Epithelial cell of esophagus (primary cell): Measurements from ENCODE around the gene CLSTN1.
A peak's percentile ranks its signal among the peaks of the same experiment; 100 is the strongest.

Experiments
- DNase-seq: peaks from one replicate; pipeline ENCODE4 v3.0.0; 2010; ENCODE audit warnings: low read depth
- H3K4me3 ChIP-seq: 2 replicates; pipeline ENCODE4 v1.5.1; 2011; ENCODE audit warnings: mild to moderate bottlenecking, low read length, control low read depth
- TF ChIP-seq, protein P1 (sequence below): IDR thresholded peaks from 2 replicates; pipeline ENCODE4 v1.5.1; 2011; ENCODE audit warnings: low read depth, mild to moderate bottlenecking, low read length, control low read depth, inconsistent platforms; ENCODE audit not compliant: insufficient read depth; ENCODE audit errors: missing control alignments

The CLSTN1 gene

DNA sequence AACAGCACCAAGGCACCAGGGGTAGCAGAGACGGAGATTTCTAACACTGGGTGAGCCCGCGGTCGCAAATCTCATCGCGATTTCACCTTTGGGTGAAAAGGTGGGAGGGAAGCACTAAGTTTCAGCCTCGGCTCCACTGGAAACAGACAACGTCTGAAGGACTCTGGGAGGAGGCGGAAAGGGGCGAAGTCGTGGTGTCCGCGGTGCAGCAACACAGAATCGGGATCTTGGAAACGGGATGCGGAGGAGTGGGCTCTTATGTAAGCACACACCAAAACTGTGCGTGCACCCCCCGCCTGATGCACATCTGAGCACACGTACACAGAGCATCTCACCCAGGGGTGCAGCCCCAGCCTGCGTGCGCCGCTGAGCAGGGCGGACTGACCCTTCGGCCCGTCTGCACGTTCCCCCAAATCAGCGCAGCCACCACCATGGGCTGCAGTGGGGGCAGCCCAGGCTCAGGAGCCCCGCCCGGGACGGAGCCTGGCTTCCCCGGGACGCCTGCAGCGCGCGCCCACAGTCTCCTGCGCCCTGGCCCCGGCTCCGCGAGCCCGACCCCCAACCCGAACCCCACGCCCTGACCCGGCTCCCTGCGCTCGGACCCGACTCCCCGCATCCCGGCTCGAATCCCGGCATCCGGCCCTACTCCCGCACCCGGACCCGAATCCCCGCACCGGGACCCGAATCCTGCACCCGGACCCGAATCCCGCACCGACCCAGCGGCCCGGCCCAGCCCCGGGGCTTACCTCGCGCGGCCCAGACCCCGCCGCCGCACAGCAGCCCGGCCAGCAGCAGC is 670 bp downstream of the CLSTN1 start:
- TF ChIP-seq, protein P1, sequence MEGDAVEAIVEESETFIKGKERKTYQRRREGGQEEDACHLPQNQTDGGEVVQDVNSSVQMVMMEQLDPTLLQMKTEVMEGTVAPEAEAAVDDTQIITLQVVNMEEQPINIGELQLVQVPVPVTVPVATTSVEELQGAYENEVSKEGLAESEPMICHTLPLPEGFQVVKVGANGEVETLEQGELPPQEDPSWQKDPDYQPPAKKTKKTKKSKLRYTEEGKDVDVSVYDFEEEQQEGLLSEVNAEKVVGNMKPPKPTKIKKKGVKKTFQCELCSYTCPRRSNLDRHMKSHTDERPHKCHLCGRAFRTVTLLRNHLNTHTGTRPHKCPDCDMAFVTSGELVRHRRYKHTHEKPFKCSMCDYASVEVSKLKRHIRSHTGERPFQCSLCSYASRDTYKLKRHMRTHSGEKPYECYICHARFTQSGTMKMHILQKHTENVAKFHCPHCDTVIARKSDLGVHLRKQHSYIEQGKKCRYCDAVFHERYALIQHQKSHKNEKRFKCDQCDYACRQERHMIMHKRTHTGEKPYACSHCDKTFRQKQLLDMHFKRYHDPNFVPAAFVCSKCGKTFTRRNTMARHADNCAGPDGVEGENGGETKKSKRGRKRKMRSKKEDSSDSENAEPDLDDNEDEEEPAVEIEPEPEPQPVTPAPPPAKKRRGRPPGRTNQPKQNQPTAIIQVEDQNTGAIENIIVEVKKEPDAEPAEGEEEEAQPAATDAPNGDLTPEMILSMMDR: no peak
- H3K4me3 ChIP-seq: peak overlapping the region; percentile 82
- DNase-seq: no peak

DNA sequence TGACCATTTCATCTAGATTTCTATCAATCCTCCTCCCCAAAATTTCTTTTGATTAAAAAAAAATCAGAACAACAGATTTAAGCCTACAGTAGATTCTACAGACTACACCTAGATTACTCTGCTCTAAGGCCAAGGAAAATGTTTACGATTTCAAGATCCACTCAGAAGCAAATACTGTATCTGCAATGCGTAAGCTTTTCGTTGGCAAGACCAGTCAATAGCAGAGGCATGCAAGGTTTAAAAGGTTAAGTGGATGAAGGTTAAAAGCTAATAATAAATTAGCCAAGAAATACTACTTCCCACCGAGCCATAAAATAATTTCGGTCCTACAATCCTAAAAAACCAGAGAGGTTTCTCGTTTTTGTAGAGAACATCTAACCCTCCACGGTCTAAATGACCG is 1.3 kb downstream of the CLSTN1 start:
- DNase-seq: no peak
- TF ChIP-seq, protein P1: no peak
- peak overlapping the region; percentile 82 for H3K4me3 ChIP-seq

DNA sequence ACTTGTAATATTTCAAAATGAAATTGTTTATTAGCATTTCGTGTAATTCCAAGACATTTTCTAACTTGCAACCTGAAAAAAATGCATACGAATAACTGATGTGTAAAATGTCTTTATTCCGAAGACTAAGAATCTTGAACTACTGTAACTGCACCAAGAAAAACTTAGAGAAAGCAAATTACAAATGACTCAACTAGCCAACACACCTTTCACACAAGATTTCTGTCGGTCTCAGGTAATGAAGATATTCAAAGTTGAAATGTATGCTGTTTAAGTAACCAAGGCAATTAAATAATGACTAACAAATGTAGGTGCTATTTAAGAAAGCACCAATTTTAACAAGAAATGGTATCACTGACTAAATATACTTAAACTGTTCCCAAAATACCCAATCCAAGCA is 2.1 kb downstream of the CLSTN1 start:
- no peak for DNase-seq
- peak overlapping the region; percentile 82 for H3K4me3 ChIP-seq
- TF ChIP-seq, protein P1: no peak

DNA sequence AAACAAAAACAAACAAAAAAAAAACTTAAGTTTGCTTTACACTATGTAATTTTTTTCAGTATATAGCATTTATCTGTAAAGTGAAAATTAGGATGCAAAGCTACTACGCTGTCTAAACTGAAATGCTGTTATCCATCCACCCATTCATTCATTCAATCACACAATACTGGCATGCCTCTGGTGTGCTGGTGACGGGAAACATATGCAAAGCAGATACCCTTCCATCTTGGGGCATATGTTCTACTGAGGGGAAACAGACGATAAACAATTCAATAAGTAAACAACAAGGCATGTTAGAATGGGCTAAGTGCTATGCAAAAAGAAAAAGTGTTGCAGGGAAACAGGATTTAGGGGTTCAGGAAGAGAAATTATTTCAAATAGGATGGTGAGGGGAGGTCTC is 3.2 kb downstream of the CLSTN1 start:
- no peak overlapping the region for H3K4me3 ChIP-seq
- TF ChIP-seq, protein P1: no peak
- no peak for DNase-seq

DNA sequence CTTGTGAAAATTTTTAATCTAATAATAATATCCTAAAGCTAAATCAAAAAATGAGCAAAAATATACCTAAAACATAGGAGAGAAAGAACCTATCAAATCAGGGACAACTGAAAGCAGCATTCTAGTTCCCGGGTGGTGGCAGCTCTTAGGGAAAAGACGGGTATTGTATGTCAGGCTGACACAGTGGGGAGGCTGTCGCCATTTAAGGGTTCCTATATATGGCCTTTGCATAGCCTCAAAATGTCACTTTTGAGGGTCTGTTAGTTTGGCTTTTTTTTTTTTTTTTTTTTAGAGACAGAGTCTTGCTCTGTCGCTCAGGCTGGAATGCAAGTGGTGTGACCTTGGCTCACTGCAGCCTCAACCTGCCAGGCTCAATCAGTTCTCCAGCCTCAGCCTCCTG is 6.0 kb downstream of the CLSTN1 start:
- TF ChIP-seq, protein P1: no peak
- DNase-seq: no peak
- H3K4me3 ChIP-seq: no peak overlapping the region

DNA sequence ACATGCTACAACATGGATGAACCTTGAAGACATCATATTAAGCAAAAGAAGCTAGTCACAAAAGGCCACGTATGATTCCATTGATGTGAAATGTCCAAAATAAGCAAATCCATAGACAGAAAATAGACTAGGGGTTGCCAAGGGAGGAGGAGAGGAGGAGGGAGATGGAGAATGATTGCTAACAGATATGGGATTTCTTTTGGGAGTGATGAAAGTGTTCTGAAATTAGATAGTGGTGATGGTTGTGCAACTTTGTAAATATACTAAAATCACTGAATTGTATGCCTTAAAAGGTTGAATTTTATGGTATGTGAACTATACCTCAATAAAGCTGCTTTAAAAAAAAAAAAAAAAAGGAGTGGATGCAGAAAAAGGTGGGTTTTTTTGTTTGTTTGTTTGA is 7.6 kb downstream of the CLSTN1 start:
- H3K4me3 ChIP-seq: no peak overlapping the region
- DNase-seq: no peak
- TF ChIP-seq, protein P1: no peak

DNA sequence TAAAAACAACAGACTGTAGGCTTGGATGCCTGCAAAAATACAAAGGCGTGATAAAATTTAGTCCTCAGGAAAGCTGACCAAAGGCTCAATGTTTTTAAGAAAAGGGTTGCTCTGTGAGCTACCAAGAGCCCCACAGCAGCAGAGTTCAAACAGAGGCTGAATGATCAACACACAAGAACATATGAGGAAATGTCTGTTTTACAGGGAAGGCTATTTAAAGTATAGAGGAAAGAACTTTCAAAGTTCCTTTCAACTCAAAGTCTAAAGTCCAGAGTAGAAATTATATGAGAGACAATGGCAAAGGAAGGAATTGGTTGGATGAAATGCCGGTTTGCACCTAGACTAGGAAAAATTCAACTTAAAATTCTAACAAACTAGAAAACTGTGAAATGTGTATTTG is 8.6 kb downstream of the CLSTN1 start:
- no peak overlapping the region for H3K4me3 ChIP-seq
- DNase-seq: no peak
- TF ChIP-seq, protein P1: no peak
